Endothelial cell of umbilical vein (primary cell): ENCODE data around the gene DIP2C. TPM values are rescaled to one million over a fixed set of nuclear protein-coding genes. Genes with fewer than 3 reads are reported as not detected.

Experiments
- BruUV-seq: library from RNA; stranded (reverse); fragments of 400-500 nt; replicated peaks from 2 replicates; lab custom pipeline; 2021; lab: Mats Ljungman, UMichigan
- CTCF ChIA-PET: fragments of 300-600, 350-600 bp; sonication (Branson Sonifier 250); formaldehyde crosslinking; loops from one replicate; lab custom pipeline; 2021; ENCODE audit warnings: antibody characterized with exemption, inconsistent platforms; lab: Charles Lee
- POLR2A ChIA-PET: fragments of 300-600, 350-600 bp; sonication (Branson Sonifier 250); formaldehyde crosslinking; loops from one replicate; lab custom pipeline; 2021; ENCODE audit warnings: antibody characterized with exemption, inconsistent platforms; lab: Charles Lee
- DNase-seq: peaks from one replicate; pipeline ENCODE4 v3.0.0-alpha.2; 2011; ENCODE audit warnings: low read depth, low spot score
- FAIRE-seq: peaks from 2 replicates; lab custom pipeline; 2011; peaks lifted over from hg19 to GRCh38; lab: Jason Lieb, UNC
- H2AFZ ChIP-seq: 2 replicates; pipeline ENCODE4 v1.6.0; 2012; ENCODE audit warnings: low read depth, low read length, control low read depth, inconsistent platforms
- H3K27ac ChIP-seq: 2 replicates; pipeline ENCODE4 v1.5.1; 2011; ENCODE audit warnings: low read depth, mild to moderate bottlenecking, control low read depth, low read length, moderate library complexity; ENCODE audit not compliant: insufficient read depth
- H3K27me3 ChIP-seq, 2 experiments: 2 replicates each; pipeline versions ENCODE4 v1.6.0 to v1.6.1; 2011; ENCODE audit warnings: low read length in 2 of 2, mixed read lengths in 1 of 2; ENCODE audit not compliant: control insufficient read depth in 2 of 2, insufficient read depth in 2 of 2
- H3K36me3 ChIP-seq, 2 experiments: 2 replicates in 1 of 2; 3 replicates in 1 of 2; pipeline ENCODE4 v1.5.1; 2011; ENCODE audit warnings: low read length in 2 of 2, mild to moderate bottlenecking in 1 of 2, moderate library complexity in 1 of 2; ENCODE audit not compliant: control insufficient read depth in 2 of 2, insufficient read depth in 2 of 2; ENCODE audit errors: extremely low read depth in 1 of 2
- H3K4me1 ChIP-seq: 3 replicates; pipeline ENCODE4 v1.5.1; 2011; ENCODE audit warnings: mild to moderate bottlenecking, low read length; ENCODE audit not compliant: control insufficient read depth, insufficient read depth; ENCODE audit errors: extremely low read depth
- H3K4me2 ChIP-seq: 2 replicates; pipeline ENCODE4 v1.6.1; 2011; ENCODE audit warnings: low read length, control low read depth, mixed read lengths; ENCODE audit not compliant: insufficient read depth
- H3K4me3 ChIP-seq, 3 experiments: fragments of 200-600 bp in 1 of 3; sonication (generic), shearing (Covaris generic) in 1 of 3; replicated peaks in 1 of 3; 2 replicates each; pipeline ENCODE4 v1.5.1; 2011 to 2016; ENCODE audit warnings: control low read depth in 3 of 3, low read length in 3 of 3, mild to moderate bottlenecking in 2 of 3, inconsistent platforms in 1 of 3, low read depth in 1 of 3, moderate library complexity in 1 of 3; ENCODE audit not compliant: insufficient read depth in 1 of 3
- H3K79me2 ChIP-seq: 2 replicates; pipeline ENCODE4 v1.6.0; 2012; ENCODE audit warnings: low read length, inconsistent platforms; ENCODE audit not compliant: control insufficient read depth, insufficient read depth
- H3K9ac ChIP-seq: replicated peaks from 2 replicates; pipeline ENCODE3; 2011; ENCODE audit warnings: low read length, control low read depth; ENCODE audit not compliant: insufficient read depth; ENCODE audit errors: extremely low read depth
- H3K9me1 ChIP-seq: replicated peaks from 3 replicates; pipeline ENCODE4 v1.6.0; 2011; ENCODE audit warnings: mild to moderate bottlenecking, low read length; ENCODE audit not compliant: control insufficient read depth, insufficient read depth; ENCODE audit errors: extremely low read depth
- H3K9me3 ChIP-seq: replicated peaks from 2 replicates; pipeline ENCODE4 v1.5.1; 2012; ENCODE audit warnings: low read length, inconsistent platforms; ENCODE audit not compliant: control insufficient read depth, insufficient read depth
- H4K20me1 ChIP-seq: replicated peaks from 2 replicates; pipeline ENCODE3; 2011; ENCODE audit warnings: mild to moderate bottlenecking, low read length; ENCODE audit not compliant: control insufficient read depth, insufficient read depth; ENCODE audit errors: extremely low read depth
- EZH2 ChIP-seq: IDR thresholded peaks from 2 replicates; pipeline ENCODE4 v1.6.1; 2012; ENCODE audit warnings: borderline replicate concordance, low read depth, mild to moderate bottlenecking, moderate library complexity, low read length, inconsistent platforms; ENCODE audit not compliant: severe bottlenecking
- FOS ChIP-seq: IDR thresholded peaks from 2 replicates; pipeline ENCODE4 v1.6.1; 2011; ENCODE audit warnings: mild to moderate bottlenecking, low read length, moderate library complexity, borderline replicate concordance; ENCODE audit not compliant: insufficient read depth
- GATA2 ChIP-seq: IDR thresholded peaks from 2 replicates; pipeline ENCODE4 v1.7.0; 2011; ENCODE audit warnings: low read depth, mild to moderate bottlenecking, moderate library complexity, mixed read lengths, low read length; ENCODE audit not compliant: insufficient read length, insufficient read depth
- JUN ChIP-seq: IDR thresholded peaks from 2 replicates; pipeline ENCODE4 v1.6.1; 2011; ENCODE audit warnings: borderline replicate concordance, low read depth; ENCODE audit not compliant: insufficient read length, insufficient read depth
- MYC ChIP-seq: IDR thresholded peaks from one replicate; pipeline ENCODE4 v1.6.1; 2011; ENCODE audit warnings: mild to moderate bottlenecking, low read depth, low read length
- POLR2A ChIP-seq: IDR thresholded peaks from 2 replicates; pipeline ENCODE4 v1.6.1; 2012; ENCODE audit warnings: low read depth, mild to moderate bottlenecking, control low read depth, low read length
- POLR2AphosphoS5 ChIP-seq: IDR thresholded peaks from 2 replicates; pipeline ENCODE4 v1.6.1; 2012; ENCODE audit warnings: low read depth, mild to moderate bottlenecking, control low read depth, low read length, moderate library complexity; ENCODE audit not compliant: insufficient read depth
- dilution Hi-C: fragments of 300-500 bp; cut with MboI; formaldehyde crosslinking; loops from one replicate; pipeline ENCODE4 v1.15.0; 2019; ENCODE audit warnings: low sequenced_read_pairs; ENCODE audit not compliant: extremely low pct_ligation_motif_present
- intact Hi-C: fragments of 100-400 bp; cut with micrococcal nuclease; formaldehyde crosslinking; loops from one replicate; pipeline ENCODE4 v1.10.0; 2022
- polyA plus RNA-seq, 4 experiments: library from polyadenylated mRNA; depleted of rRNA in 3 of 4; stranded (reverse) in 3 of 4; unstranded in 1 of 4; fragments of >200 nt; gene quantifications; 2 replicates each; pipeline versions ENCODE4 v1.2.1 to v1.2.3, GENCODE V29; 2011 to 2012; ENCODE audit warnings: missing spikeins in 1 of 4
- total RNA-seq: library from RNA; stranded (reverse); gene quantifications from 2 replicates; pipeline ENCODE4 v1.2.3, GENCODE V29; 2021
- TF ChIP-seq, protein P1 (sequence below): IDR thresholded peaks from 2 replicates; pipeline ENCODE4 v1.6.1; 2011; ENCODE audit not compliant: insufficient read depth, insufficient read length
- TF ChIP-seq, protein P2 (sequence below), 2 donors: IDR thresholded peaks; 1 replicate in 1 of 2; 2 replicates in 1 of 2; pipeline ENCODE4 v1.5.1; 2011; ENCODE audit warnings: low read length in 2 of 2, mild to moderate bottlenecking in 2 of 2, moderate library complexity in 2 of 2, control low read depth in 1 of 2, inconsistent platforms in 1 of 2, low read depth in 1 of 2; ENCODE audit not compliant: insufficient read depth in 1 of 2; ENCODE audit errors: extremely low read depth in 1 of 2

DIP2C gene
- total and polyA plus RNA-seq, 2 donors (not counting 3 experiments of a cell fraction or from before 2014, with no cell fraction given): 3.6 to 10.7 TPM

- dilution Hi-C loops (no loop called here), intact Hi-C loops (no loop called here)
- FAIRE-seq (no peak), DNase-seq (no peak)
- H3K27me3 ChIP-seq: no peaks in the 10 kb centered on the region
- H4K20me1 ChIP-seq: peaks cover 2% of the 10 kb centered on the region
- H3K27ac ChIP-seq: no peak overlapping the region
- ChIA-PET CTCF (no interaction called here), POLR2A (no interaction called here)
- no peak overlapping the region for H3K4me3 ChIP-seq
- no peaks in the 10 kb centered on the region for H3K79me2 ChIP-seq
- no peaks in the 10 kb centered on the region for H3K9me1 ChIP-seq
- no peak overlapping the region for H3K4me2 ChIP-seq
- H3K36me3 ChIP-seq: no peaks in the 10 kb centered on the region
- peaks cover 3% of the 10 kb centered on the region for H3K4me1 ChIP-seq
- no peaks in the 10 kb centered on the region for H3K9me3 ChIP-seq
- H2AFZ ChIP-seq: no peak overlapping the region
- no peak for TF ChIP-seq JUN
- TF ChIP-seq MYC: no peak
- no peak for TF ChIP-seq GATA2
- no peak for TF ChIP-seq POLR2A
- no peak for TF ChIP-seq FOS
- no peak for TF ChIP-seq EZH2
- TF ChIP-seq, protein P1, sequence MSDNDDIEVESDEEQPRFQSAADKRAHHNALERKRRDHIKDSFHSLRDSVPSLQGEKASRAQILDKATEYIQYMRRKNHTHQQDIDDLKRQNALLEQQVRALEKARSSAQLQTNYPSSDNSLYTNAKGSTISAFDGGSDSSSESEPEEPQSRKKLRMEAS: no peak
- no peak for TF ChIP-seq POLR2AphosphoS5
- TF ChIP-seq, protein P2, sequence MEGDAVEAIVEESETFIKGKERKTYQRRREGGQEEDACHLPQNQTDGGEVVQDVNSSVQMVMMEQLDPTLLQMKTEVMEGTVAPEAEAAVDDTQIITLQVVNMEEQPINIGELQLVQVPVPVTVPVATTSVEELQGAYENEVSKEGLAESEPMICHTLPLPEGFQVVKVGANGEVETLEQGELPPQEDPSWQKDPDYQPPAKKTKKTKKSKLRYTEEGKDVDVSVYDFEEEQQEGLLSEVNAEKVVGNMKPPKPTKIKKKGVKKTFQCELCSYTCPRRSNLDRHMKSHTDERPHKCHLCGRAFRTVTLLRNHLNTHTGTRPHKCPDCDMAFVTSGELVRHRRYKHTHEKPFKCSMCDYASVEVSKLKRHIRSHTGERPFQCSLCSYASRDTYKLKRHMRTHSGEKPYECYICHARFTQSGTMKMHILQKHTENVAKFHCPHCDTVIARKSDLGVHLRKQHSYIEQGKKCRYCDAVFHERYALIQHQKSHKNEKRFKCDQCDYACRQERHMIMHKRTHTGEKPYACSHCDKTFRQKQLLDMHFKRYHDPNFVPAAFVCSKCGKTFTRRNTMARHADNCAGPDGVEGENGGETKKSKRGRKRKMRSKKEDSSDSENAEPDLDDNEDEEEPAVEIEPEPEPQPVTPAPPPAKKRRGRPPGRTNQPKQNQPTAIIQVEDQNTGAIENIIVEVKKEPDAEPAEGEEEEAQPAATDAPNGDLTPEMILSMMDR (IDR thresholded peaks at IDR 0.05; ENCODE audit: extremely low read depth in 1 of 2, insufficient read depth in 1 of 2, low read depth in 1 of 2, low read length in 2 of 2): no peak
- no peak overlapping the region for H3K9ac ChIP-seq
- BruUV-seq: no TSS peak
Observed at GRCh38 chr10:604716-605631, 84.5 kb downstream of the DIP2C start.
